NK-92 treated with Interleukin-12 subunit alpha and Interleukin-12 subunit beta, amount 100 ng/mL, for 24 hours (cell line): ENCODE results near the gene FITM1.
"Not testable (repeated sequence)": the region's sequence is repeated elsewhere in the genome, so short reads cannot be mapped to it uniquely, and the experiment has no call there.

Source experiments
- DNase-seq: peaks from one replicate; lab custom pipeline; 2025; lab: John Stamatoyannopoulos, UW

Gene FITM1

DNA sequence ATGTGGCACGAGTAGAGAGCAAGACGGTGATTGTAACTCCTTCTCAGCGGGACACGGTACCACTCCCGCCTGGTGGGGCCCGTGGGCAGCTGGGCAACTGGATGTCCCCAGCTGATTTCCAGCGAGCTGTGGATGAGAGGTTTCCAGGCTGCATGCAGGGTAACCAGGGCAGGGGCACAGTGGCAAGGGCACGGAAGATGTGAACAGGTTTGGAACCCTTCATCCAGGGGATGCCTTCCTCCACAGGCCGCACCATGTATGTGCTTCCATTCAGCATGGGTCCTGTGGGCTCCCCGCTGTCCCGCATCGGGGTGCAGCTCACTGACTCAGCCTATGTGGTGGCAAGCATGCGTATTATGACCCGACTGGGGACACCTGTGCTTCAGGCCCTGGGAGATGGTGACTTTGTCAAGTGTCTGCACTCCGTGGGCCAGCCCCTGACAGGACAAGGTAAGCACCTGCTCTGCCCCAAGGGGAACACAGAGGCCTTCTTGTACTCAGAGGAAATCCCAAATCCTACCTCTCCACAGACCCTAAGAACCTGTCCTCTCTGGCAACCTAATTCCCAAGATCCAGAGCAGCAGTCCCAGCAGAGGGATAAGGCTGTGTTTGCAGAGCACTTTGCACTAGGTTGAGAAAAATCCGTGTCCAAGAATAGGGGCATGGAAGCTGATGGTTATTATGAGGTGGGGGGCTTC is 32.1 kb upstream of the FITM1 start:
- DNase-seq: no peak

DNA sequence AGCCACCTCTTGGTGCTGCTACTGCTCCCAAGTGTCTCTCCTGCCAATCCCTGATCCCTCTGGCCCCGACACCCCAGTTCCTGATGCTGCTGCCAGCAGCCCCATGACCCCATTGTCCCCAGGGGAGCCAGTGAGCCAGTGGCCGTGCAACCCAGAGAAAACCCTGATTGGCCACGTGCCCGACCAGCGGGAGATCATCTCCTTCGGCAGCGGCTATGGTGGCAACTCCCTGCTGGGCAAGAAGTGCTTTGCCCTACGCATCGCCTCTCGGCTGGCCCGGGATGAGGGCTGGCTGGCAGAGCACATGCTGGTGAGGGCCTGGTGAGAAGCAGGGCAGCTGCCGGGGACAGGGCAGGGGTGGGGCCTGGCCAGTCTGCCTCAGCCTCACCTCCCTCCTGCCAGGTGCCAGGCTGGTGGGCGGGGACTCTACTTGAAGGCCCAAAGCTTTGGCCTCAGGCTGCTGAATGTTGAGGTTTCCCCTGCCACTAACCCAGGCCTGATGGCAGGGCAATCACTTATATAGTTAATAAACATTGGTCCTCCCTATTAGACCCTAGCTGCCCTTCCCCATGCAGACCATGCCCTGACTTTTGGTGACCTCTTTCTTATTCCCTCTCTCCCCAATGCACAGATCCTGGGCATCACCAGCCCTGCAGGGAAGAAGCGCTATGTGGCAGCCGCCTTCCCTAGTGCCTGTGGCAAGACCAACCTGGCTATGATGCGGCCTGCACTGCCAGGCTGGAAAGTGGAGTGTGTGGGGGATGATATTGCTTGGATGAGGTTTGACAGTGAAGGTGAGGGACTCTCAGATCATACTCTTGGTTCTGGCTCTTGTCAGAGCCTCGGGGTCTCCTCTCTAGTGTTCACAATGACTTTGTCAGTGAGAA is 31.3 kb upstream of the FITM1 start:
- no peak for DNase-seq

DNA sequence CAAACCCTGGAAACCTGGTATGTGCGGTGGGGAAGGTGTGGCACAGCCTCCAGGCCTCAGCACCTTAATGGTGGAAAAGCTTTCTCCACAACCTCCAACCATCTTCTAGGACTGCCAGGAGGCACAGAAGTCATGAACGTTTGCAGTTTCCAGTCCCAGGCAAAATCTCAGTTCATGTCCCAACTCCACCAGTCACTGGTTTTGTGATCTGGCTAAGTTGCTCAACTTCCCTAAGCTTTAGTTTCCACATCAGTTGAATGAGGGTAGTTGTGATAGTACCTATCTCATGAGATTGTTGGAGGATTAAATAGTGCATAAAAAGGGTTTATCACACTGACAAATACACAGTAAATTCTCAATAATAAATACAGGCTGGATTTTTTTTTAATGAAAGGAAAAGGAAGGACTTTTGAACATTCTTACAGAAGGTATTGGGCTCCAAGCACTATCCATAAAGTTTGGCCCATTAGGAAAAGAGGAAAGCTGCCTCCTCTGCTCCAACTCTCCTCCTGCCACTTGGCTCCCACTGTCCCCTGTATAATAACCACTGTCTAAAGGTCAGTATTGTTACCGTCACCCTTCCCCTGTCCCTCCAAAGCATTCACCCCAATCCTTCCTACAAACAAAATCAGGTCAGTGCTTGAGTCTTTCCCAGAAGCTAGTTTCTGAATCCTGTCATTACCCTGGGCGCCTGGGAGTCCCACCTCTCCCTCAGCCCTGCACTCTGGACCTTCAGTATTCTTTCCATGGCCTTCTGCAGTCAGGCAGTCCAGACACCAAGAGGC is 30.1 kb upstream of the FITM1 start:
- no peak for DNase-seq

DNA sequence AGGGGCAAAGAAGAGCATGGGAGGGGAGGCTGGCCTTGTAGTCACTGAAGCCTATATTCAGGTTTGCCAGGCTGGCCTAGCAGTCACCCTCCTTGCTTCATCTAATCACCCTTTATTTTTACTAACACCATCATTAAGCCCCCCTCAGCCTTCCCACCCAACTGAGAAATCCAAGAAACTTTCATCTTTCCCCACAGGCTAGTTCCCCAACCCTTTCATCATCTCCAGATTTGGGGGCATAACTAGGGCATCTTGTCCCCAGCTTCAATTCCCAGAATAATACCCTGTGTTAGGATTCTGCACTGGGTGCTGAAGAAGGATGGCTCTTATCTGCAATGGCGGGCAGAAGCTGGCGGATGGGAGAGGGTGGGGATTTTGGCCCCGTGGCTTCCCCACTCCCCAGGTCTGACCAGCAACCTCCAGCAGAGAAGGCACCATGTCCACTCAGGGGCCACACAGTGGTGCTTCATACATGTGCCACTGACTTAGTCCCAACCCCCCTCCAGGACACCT is 29.4 kb upstream of the FITM1 start:
- no peak for DNase-seq

DNA sequence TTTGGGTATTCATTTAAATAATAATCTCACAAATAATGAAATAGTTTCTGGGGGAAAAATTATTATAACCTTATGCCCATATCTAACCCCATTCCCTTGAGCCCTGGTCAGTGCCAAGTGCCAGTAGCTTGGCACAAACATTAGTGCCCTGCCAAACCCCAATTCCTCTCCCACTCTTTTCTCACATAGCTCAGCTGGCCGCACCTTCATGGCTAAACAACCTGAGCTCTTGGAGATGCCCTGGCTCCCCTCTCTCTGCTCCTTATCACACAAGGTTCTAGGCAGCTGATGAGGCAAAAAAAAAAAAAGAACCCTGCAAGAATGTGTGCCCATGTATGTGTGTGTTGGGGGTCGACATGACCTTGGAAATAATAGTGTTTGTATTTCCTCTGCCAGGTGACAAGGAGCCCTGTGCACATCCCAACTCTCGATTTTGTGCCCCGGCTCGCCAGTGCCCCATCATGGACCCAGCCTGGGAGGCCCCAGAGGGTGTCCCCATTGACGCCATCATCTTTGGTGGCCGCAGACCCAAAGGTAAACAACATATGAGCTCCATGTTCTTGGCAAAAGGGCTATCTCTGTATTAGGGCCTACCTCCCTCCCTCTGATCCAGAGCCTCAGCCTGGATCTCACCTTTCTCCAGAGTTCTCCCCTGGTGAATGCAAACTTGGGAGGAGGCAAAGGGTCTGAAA is 28.0 kb upstream of the FITM1 start:
- no peak for DNase-seq

DNA sequence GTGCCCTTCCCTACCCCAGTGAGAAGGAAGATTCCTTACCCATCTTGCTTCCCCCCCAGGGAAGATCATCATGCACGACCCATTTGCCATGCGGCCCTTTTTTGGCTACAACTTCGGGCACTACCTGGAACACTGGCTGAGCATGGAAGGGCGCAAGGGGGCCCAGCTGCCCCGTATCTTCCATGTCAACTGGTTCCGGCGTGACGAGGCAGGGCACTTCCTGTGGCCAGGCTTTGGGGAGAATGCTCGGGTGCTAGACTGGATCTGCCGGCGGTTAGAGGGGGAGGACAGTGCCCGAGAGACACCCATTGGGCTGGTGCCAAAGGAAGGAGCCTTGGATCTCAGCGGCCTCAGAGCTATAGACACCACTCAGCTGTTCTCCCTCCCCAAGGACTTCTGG is 27.0 kb upstream of the FITM1 start:
- no peak for DNase-seq

DNA sequence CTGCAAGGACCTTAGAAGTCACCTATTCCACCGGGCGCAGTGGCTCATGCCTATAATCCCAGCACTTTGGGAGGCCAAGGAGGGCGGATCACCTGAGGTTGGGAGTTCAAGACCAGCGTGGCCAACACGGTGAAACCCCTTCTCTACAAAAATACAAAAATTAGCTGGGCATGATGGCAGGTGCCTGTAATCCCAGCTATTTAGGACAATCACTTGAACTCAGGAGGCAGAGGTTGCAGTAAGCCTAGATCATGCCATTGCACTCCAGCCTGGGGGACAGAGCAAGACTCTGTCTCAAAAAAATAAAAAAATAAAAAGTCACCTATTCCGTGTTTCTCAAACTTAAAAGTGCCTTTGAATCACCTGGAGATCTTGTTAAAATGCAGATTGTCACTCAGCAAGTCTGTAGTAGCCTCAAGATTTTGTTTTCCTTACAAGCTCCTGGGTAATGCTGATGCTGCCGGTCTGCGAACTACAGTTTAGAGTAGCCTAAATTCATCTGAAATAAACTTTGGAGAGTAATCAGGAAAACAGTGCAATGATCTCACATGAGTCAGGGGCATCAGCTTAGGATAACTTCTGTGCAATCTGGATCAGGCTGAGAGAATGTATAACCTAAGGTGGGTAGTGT is 24.7 kb upstream of the FITM1 start:
- not testable (repeated sequence) for DNase-seq

DNA sequence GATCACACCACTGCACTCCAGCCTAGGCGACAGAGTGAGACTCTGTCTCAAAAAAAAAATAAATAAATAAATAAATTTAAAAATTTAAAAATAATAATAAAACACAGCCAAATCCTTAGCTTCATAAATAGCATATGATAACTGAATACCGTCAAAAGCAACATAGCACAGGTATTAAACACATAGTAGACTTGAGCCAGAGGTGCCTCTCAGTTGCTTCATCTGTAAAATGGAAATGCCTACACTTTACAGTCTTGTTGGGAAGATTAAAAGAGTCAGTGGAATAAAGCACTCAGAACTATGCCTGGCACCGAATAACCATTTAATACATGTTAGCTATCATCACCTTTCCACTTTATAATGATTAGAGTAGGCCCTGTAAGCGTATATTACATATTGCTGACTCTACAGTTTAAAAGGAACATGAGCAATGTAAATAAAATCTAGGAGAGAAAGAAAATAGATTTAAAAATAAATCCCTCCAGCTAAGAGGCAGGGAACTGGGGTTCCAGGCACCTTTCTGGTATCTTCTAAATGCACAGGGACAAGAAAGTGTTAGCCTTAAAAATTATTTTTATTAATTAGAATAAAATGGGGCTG is 23.7 kb upstream of the FITM1 start:
- no peak for DNase-seq

DNA sequence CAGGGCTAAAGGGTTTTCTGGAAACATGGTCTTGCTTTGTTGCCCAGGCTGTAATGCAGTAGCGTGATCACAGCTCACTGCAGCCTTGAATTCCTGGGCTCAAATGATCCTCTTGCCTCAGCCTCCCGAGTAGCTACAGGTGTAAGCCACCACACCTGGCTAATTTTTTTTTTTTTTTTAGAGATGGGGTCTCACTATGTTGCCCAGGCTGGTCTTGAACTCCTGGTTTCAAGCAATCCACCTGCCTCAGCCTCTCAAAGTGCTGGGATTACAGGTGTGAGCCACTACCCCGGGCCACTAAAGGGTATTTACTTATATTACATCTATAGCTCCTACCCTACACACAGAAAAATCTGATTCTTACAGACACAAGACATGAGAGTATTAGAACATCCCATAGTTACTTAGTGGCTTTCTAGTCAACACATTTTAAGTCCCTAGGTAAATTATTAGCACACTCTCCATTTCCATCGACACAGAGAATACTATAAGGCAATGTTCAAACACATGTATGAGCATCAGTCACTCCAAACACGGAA is 22.1 kb upstream of the FITM1 start:
- no peak for DNase-seq

DNA sequence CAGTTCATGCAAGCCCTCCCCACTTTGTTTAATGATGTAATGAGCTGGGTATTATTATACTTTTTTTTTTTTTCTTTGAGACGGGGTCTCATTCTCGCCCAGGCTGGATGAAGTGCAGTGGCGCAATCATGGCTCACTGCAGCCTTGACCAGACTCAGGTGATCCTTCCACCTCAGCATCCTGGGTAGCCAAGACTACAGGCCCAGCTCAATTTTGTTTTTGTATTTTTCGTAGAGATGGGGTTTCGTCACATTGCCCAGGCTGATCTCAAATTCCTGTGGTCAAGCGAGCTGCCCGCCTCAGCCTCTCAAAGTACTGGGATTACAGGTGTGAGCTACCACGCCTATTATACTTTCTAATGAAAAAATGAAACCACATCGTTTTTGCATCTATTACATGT is 20.4 kb upstream of the FITM1 start:
- peak; percentile 17 for DNase-seq

DNA sequence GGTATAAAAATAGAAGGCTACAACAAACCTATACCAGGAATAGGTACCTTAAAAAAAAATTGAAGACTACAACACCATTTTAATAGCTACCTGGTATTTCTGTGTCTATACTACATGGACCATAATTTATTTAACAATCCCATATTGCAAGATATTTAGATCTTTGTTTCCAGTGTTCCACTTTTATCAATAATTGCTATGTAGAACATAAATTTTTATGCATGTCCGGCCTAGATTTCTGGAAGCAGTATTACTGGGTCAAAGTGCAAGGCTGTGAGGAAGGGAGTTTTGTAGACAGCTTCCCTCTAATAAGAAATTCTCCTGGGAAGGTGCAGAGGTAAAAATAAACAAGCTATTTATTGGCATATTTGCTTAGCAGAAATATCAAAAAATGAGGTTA is 19.9 kb upstream of the FITM1 start:
- no peak for DNase-seq

DNA sequence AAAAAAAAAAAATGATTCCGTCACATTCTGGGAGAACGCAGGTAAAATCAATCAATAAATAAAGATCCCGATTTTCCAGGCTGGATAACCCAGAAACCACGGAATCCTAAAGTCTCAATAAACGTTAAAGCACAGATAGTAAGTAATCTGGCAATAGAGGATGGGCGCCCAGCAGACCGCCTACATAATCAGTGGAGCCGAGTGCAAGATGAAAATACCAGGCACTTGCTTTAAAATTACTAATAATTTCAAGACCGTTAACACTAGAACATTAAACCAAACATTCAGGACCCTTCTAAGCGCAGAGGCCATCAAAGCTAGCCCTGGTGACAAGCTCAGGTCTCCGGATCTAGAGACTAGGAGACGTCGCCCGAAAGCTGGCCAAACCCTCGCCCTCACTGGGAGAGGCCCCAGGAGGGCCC is 17.1 kb upstream of the FITM1 start:
- no peak for DNase-seq

DNA sequence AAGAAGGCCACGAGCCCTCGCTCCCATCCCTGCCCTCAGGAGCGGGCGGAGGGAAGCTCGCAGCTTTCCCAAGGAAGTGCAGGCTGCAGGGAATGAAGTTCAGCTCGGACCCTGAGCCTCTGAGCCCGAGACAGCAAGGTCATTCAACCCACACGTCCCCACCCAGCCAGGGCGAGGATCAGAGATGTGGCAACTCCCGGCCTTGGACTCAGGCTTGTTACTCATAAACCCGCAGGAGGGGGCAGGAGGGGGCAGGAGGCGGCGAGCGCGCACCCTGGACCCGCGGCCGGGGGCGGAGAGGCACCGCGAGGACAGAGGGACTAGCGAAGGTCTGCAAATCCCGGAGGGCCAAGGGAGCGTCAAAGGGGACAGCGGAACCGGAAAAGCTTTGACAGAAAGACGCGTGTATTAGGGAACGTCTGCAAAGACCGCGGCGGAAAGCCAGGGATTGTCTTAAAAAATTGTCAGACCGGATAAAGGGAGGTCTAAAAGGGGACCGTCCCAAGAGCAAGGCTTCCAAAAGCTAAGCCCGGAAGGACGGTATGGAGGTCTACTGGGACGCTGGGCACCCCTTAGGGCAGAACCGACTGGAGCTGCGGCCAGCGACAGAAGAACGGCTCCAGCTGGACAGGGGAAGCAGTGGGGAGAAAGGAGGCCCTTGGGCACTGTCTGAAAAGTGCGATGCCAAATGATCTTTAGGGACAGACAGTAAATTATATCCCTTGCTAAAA is 16.5 kb upstream of the FITM1 start:
- peak; percentile 85 for DNase-seq

DNA sequence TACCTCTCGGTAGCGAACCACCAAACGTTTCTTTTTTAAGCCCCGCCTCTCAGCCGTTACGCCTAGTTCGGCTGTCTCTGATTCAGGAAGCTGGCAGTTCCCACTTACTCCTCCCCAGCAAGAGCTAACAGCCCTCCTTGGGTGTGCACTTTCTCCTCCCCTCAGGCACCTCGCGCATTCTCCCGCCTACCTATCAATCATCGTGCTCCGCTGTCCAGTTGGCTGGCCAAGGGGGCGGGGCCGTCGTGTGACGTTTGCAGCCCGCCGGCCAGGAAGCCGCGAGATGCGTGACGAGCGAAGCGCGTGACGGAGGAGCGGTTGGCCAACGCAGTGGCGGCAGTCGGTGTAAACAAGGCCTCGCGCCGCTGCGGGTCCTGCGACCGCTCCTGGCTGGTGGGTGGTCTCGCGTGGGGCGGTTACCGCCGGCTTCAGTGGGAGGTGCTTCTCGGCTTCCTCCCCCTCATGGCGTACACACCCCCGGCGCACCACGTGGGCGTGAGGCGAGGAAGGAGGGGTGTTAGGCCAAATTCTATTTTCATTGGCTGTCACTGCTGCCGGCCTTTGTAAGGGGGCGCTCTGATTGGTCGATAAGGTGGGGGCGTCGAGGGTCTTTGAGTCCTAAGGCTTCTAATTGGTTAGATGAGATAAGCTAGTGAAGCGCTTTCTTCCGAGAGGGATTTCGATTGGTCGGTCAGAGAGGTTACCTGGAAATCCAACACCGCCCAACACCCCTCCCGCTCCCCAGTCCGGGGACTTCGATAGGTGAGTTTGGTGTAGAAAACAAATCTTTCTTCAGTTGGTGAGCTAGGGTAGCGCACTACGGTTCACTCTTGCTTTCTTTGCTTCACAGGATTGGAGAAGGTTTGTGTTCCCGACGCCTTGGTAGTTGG is 15.7 kb upstream of the FITM1 start, which contains the start of the genes DCAF11 and NRL:
Gene DCAF11 (plus strand): TSS at position 246 of the 890 bp plus-strand sequence. CDS start 818 bp downstream, outside the sequence.
Gene NRL (minus strand): TSS at position 418 of the 890 bp plus-strand sequence. CDS start 32,101 bp downstream, outside the sequence.
- DNase-seq: peak; percentile 99

DNA sequence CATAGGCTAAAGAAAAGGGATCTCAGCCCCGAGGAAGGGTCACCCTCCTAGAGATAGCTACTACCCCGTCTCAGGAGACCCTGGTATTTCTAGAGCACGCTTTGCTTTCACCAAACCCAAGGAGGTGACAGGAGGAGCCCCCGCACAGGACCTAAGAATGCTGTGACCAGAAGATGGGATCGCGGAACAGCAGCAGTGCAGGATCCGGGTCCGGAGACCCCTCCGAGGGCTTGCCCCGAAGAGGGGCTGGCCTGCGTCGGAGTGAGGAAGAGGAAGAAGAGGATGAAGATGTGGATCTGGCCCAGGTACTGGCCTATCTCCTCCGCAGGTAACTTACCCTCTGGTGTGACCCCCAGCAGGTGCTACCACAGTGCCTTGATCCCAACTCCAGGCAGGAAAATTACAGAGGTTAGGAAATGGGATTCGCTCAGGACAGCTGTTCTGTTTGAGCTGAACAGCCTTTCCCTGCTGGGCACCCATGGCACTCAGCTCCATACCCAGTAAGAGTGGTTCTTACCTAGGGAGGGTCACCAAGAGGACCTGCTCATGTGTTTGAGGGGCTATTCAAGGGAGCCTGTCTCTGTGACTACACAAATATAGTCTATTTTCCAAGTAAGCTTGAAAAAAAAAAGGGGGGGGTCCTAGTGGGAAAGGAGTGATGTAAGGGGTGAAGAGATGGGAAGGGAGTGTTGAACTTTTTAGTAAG is 14.9 kb upstream of the FITM1 start:
- no peak for DNase-seq

DNA sequence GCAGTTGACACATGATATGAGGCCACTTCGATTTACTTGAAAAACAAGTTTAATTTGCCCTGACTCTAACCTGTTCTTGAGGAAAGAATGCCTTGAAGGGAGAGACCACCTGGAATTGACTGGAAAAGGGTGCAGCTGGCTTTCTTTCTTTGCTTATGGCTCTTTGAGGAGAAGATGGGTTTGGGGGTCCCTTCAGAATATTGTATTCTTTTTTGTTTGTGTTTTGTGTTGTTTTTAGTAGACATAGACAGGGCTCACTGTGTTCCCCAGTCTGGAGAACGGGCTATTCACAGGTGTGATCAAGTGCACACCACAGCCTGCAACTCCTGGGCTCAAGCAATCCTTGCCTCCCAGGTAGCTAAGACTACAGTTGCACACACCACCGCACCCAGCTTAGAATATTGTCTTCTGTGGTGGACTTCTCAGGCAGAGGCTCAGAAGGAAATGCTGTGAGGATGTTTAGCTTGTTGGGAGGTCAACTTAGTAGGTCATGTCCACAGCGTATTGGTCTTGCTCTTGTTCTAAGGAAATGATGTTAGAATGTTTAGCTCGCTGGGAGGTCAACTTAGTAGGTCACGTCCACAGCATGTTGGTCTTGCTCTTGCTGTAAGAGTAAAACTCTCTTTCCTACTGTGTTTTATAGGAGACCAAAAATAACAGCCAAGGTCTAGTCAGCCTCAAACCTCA is 14.2 kb upstream of the FITM1 start:
- DNase-seq: no peak

DNA sequence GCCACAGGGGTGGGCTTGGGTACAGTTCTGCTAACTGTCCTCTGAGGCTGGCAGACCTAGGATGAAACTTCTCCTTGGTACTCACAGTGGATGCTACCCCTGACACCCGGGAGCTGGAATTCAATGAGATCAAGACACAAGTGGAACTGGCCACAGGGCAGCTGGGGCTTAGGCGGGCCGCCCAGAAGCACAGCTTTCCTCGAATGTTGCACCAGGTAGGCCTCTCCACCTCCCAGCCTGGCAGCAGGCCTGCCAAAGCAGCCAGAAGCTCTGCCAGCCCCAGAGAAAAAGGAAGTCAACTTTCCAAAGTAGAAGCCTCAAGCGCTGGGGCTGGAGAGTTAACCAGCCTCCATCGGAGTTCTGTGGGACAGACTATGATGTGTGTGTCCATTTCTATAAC is 13.3 kb upstream of the FITM1 start:
- DNase-seq: no peak
